Left forelimb (tissue), 1 donor: Measurements from ENCODE around the gene AP2M1.
"Not testable (repeated sequence)": the region's sequence is repeated elsewhere in the genome, so short reads cannot be mapped to it uniquely, and the experiment has no call there.

Experiments used
- DNase-seq: peaks from one replicate; pipeline ENCODE4 v3.0.0-alpha.2; 2018; ENCODE audit warnings: low spot score

AP2M1 gene

DNA sequence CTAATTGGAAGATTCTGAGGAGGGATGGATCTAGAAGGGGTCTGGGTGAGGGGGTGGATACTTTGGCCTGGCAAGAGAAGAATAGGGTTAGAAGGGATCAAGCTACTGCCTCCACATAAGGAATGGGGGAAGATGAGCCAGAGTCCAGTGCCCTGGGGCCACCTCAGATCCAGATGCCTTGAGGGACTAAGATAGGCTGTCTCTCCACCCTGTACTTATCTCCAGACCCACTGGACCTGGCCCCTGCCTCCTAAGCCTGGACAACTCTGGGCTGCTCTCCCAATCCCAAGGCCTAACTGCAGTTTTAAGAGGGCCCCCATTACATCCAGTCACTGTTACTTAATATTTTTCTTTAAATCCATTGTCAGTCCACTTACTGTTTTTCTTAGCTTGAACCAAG, 17.4 kb upstream of the AP2M1 start:
- no peak for DNase-seq

DNA sequence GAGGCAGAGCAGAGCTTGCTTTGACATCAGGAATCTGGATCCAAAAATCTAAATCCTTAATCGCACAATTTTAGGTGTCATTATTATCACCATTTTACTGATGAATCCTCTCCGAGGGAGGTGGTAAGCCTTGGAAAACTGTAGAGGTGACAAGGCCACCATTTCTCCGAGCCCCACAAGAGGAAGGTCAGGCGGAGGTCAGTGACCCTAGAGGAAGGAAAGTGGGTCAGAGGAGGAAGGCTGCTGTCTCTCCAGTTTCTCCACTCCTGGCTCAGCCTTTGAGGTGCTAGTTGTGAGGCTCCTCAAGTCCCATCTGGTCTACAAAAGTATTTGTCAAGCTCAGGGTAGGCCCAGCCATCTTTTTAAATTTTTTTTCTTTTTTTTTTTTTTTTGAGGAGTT, 16.3 kb upstream of the AP2M1 start:
- no peak for DNase-seq

- no peak for DNase-seq
Measured at GRCh38 chr3:184160456-184160855, 14.2 kb upstream of the AP2M1 start.

DNA sequence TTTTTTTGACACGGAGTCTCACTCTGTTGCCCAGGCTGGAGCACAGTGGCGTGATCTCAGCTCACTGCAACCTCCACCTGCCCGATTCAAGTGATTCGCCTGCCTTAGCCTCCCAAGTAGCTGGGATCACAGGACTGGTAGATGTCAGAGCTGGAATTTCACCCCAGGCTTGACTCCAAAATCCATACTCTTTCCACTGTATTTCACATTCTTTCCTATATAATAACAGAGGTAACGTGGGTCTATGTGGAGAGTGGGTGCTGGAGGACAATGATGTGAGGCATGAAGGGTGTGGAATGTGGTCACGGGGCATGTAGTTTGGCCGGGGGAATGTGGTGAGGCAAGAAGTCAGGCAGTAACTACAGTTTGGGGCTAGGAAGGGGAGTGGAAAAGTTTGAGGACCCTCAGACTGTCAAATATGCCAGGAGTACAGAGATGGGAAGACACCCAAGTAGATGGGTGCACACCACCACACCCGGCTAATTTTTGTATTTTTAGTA, 12.0 kb upstream of the AP2M1 start:
- DNase-seq, result not testable (repeated sequence)

DNA sequence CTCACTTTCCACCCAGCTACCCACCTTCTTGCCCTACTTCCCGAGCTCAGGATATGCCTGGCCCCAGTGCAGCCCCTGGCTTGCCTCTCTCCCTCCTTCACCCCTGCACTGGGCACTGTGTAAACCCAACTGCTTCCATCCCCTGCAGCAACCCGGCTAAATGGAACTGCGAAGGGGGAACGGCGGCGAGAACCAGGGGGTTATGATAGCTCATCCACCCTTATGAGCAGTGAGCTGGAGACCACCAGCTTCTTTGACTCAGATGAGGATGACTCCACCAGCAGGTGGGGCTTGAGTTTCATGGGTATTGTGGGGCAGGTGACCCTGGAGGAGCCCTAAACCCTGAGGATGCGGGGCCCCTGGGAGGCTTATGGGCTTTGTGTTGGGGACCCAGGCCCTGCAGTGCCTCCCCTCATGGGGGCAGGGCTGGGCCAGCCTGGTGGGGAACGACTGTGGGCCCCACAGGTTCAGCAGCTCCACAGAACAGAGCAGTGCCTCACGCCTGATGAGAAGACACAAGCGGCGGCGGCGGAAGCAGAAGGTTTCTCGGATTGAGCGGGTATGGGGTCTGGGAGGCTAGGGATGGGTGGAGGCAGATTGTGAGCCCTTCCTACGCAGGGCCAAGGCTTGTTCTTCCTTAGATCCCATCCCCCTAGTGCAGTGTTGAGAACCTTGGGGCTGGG, 9.9 kb upstream of the AP2M1 start:
- no peak for DNase-seq

GRCh38 chr3:184165543-184165942, 9.1 kb upstream of the AP2M1 start:
- DNase-seq, result no peak

- DNase-seq, result no peak
Measured at GRCh38 chr3:184166671-184167070, 8.0 kb upstream of the AP2M1 start.

- DNase-seq, result no peak
Measured at GRCh38 chr3:184167786-184168185, 6.9 kb upstream of the AP2M1 start.

GRCh38 chr3:184168363-184169120, 6.1 kb upstream of the AP2M1 start:
- no peak for DNase-seq

DNA sequence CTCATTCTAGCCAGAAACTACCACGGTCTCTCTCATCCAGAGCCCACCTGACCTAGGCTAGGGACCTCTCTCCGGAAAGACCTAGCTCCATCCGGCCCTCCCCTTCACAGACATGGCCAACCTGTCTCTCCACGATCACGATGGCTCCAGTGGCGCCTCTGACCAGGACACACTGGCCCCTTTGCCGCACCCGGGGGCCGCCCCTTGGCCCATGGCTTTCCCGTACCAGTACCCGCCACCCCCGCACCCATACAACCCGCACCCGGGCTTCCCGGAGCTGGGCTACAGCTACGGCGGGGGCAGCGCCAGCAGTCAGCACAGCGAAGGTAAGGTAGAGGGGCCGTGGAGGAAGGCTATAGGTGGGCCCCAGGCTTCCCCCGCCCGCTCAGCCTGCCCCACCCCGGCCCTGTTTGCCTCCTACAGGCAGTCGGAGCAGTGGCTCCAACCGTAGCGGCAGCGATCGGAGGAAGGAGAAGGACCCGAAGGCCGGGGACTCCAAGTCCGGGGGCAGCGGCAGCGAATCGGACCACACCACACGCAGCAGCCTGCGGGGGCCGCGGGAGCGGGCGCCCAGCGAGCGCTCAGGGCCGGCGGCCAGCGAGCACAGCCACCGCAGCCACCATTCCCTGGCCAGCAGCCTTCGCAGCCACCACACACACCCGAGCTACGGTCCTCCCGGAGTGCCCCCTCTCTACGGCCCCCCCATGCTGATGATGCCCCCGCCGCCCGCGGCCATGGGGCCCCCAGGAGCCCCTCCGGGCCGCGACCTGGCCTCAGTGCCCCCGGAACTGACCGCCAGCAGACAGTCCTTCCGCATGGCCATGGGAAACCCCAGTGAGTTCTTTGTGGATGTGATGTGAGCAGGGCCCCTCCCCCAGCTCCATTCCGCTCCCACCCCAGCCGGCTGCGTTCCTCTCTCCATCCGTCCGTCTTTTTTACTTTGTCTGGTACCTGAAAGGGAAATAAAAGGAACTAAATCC, 4.5 kb upstream of the AP2M1 start:
- no peak for DNase-seq

DNA sequence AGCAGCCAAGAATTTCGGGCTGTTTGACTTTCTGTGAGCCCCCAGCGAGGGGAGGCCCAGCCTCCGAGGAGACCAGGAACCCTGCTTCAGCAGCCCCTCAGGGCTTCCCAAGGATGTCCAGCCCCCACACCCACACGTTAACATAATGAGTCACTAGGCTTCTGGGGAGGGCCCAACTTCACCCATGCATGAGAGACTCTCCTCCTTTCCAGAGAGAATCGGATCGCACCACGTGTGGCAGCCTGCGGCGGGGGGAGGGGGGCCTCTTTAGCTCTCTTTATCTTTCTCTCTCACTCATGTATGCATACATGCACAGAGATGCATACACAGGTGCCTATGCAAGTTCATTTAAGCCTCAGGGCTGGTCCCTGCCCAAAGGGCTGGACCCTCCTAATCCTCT, 3.1 kb upstream of the AP2M1 start:
- DNase-seq, result no peak

DNA sequence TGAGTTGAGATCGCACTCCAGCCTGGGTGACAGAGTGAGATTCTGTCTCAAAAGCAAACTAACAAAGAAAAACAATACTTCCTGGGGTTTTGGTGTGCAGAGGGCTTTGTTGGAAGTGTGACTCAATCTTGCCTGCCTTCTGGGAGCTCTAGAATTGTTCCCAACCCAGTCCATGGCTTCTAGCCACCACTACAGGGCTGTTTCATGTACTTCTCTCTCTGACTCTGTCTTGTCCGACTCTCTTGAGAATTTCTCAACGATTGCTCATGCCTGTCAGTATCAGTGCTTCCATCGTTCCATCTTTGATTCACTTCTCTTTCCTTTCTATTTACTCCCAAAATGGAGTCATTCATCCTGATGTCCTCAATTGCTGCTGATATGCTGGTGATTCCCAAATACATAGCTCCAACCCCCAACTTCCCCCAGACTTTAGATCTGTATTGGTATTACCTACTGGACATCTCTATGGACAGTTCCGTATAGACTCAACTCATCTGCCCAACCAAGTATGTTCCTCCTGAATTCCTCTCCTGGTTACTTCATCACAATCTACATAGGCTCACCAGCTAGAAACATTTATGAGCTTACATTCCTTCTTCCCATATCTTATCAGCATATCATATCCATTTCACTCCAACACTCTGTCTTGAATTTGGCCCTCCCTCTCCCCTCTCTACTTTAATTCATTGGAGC, 1.8 kb upstream of the AP2M1 start:
- no peak for DNase-seq

DNA sequence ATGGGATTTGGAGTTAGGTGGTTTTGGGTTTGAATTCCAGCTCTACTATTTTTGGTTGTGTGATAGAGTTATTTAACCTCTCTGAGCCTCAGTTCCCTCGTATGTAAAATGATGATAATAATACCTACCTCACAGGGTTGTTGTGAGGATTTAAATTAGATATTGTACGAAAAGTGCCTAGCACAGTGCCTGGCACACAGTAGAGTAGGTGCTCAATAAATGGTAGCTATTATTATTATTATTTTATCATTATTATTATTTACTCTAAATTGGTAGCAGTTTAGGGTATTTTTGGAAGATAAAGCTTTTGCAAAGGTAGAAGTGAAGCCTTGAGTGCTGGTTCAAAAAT, 1.3 kb upstream of the AP2M1 start:
- DNase-seq, result no peak

GRCh38 chr3:184174284-184174645, 390 bp upstream of the AP2M1 start:
- no peak for DNase-seq

- no peak for DNase-seq
Measured at GRCh38 chr3:184175506-184175905, 851 bp downstream of the AP2M1 start.

DNA sequence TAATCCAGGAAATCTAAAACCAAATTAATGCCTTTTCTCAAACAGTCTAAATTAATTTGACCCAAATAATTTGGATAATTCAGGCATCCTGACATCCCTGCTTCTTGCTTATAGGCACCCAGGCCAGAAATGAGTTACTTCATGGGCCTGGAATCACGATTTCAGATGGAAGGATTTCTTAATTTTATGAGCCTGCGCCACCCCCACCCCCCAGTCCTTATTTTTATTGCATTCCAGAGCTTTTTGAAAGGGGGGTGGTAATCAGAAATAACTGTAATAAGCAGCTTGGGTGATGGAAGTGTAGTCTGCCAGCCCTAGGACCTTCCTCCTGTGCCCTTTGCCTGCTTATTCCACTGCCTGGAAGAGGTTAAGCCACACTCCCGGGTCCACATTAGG, 1.3 kb downstream of the AP2M1 start:
- no peak for DNase-seq

DNA sequence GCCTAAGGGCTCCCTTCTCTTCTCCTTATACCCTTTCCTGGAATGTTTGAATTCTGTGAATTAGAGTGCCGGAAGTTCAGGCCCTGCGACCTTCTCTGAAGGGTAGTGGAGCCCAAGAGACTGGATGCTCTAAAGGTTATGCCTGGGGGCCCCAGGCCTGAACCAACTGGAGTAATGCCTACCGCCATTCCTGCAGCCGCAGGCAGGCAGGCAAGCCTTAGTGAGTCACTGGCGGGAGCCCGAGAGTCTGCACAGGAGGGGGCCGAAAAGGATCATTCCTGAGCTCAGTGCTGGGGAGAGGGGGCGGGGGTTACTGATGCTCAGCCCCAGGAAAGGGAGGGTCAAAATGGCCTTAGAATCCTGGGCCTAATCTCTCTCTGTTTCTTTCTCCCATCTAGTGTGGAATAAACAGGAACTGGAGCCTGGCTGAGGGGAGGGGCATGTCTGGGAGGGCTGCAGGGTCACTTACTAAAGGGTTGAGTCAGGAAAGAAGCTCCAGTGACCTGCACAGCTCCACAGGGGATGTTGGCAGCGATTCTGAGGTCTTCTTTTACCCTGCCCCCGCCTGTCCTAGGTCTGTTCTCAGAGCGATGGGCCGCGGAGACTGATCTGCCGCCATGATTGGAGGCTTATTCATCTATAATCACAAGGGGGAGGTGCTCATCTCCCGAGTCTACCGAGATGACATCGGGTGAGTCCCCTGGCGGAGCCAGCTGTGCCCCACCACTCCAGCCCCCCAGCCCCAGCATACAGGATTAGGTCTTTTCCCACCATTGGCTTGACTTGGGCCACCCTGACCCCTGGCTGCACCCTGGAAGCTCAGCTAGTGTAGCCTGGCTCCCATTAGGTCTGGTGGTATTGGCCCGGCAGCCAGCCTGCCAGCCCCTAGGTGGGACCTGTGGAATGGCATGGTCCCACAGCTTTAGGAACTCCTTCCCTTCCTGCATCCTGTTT, 2.0 kb downstream of the AP2M1 start:
- no peak for DNase-seq

DNA sequence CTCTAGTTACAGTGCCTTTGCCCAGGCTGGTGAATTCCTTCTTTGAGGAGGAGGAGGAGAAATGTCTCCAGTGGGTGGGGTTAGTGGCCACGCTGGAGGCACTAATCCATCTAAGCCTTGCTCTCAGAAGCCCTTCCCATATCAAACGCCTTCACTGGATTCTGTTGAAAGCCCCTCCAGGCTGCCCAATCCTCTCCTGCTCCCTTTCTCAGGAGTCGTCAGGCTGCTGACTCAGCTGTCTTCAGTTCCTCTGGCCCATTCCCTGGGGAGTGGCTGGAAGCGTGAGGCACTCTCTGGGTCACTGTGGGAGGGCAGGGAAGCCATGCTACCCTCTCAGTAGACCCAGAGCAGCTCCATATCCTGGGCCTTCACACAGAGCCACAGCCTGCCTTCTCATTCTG, 2.7 kb downstream of the AP2M1 start:
- no peak for DNase-seq

DNA sequence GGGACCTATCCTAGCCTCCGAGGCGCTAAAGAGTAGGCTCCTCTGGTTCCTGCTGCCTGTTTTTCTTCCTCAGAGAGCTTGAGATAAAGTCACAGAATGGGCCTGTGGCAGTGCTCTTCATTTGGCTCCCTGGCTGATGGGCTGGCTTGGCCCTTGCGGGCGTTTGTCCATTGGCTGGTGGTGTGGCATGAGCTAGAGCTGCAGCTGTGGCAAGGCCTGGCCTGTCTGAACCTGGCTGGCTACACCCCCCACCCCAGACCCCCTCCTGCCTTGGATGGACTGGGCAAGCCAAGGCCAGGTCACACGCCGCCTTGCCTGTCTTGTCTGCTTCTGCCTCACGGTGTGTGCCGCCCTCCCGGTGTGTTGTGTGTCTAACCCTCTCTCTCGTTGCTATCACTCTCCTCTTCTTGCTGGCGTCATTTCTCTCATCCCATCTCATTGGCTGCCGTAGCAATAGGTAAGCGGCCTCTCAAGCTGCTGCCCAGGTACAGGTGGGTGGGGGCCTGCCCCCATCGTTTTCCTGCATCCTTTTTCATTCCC, 3.2 kb downstream of the AP2M1 start:
- DNase-seq, result no peak

DNA sequence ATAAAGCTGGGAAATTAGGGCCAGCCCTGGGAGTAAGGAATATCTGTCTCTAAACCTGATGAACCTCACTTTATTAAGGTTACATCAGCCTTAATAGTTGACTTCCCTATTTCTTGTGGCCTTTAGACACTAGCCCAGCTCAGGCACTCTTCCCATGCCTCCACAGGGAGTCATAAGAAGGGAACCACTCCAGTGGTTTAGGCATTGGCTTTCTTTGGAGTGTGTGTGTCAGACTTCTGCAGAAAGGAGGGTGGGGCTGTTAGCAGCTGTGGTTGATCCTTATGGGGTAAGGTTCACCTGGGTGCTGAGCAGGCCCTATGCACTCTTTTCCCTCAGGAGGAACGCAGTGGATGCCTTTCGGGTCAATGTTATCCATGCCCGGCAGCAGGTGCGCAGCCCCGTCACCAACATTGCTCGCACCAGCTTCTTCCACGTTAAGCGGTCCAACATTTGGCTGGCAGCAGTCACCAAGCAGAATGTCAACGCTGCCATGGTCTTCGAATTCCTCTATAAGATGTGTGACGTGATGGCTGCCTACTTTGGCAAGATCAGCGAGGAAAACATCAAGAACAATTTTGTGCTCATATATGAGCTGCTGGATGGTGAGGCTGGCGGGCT, 4.0 kb downstream of the AP2M1 start:
- no peak for DNase-seq
